ENCODE data around the gene OTX1.
"Not testable (repeated sequence)": the region's sequence is repeated elsewhere in the genome, so short reads cannot be mapped to it uniquely, and the experiment has no call there.

OTX1 gene

GRCh38 chr2:63013438-63013837 lies 37.2 kb upstream of the OTX1 start:
- TF ChIP-seq CTCF (conservative IDR thresholded peaks at IDR 0.05) = no peak
- H3K27ac ChIP-seq = no peak overlapping the region

- no peak for TF ChIP-seq CTCF (conservative IDR thresholded peaks at IDR 0.05)
- H3K27ac ChIP-seq = no peak overlapping the region
Observed at GRCh38 chr2:63015389-63015788, 35.2 kb upstream of the OTX1 start.

GRCh38 chr2:63018439-63018838 lies 32.2 kb upstream of the OTX1 start:
- H3K27ac ChIP-seq = no peak overlapping the region
- no peak for TF ChIP-seq CTCF (conservative IDR thresholded peaks at IDR 0.05)

- not testable (repeated sequence) for H3K27ac ChIP-seq
Observed at GRCh38 chr2:63019686-63020085, 30.9 kb upstream of the OTX1 start.

GRCh38 chr2:63023444-63023843 lies 27.2 kb upstream of the OTX1 start:
- peak; percentile 62 for TF ChIP-seq CTCF (conservative IDR thresholded peaks at IDR 0.05)
- no peak overlapping the region for H3K27ac ChIP-seq

GRCh38 chr2:63027220-63027619 lies 23.4 kb upstream of the OTX1 start:
- no peak for TF ChIP-seq CTCF (conservative IDR thresholded peaks at IDR 0.05)
- no peak overlapping the region for H3K27ac ChIP-seq

GRCh38 chr2:63029058-63029457 lies 21.6 kb upstream of the OTX1 start:
- H3K27ac ChIP-seq = no peak overlapping the region
- TF ChIP-seq CTCF (conservative IDR thresholded peaks at IDR 0.05) = no peak

GRCh38 chr2:63034526-63034925 lies 16.1 kb upstream of the OTX1 start:
- no peak overlapping the region for H3K27ac ChIP-seq
- no peak for TF ChIP-seq CTCF (conservative IDR thresholded peaks at IDR 0.05)
